SU-DHL-6 (cell line): ENCODE data around the gene KL.

Experiments used
- CTCF ChIP-seq: fragments of 200-600 bp; sonication (generic); IDR thresholded peaks from one replicate; pipeline ENCODE4 v1.5.1; 2017; ENCODE audit warnings: antibody characterized with exemption, mild to moderate bottlenecking, low read length, moderate library complexity; ENCODE audit not compliant: insufficient read depth, poor library complexity, severe bottlenecking
- EZH2phosphoT487 ChIP-seq: fragments of 200-600 bp; sonication (generic), shearing (Covaris generic); conservative IDR thresholded peaks from 2 replicates; pipeline ENCODE4 v1.6.1; 2018; ENCODE audit warnings: mild to moderate bottlenecking, antibody characterized with exemption, low read length, moderate library complexity, mixed read lengths

GRCh38 chr13:33008946-33009722 is 7.1 kb upstream of the KL start:
- TF ChIP-seq CTCF (no peak), EZH2phosphoT487 (no peak)
